GOT3 (cell line): ENCODE data around the gene LAG3.

Source experiments
- DNase-seq: peaks from one replicate; lab custom pipeline; 2025; ENCODE audit warnings: mixed read lengths; lab: John Stamatoyannopoulos, UW

LAG3 gene

GRCh38 chr12:6772726-6773589 is 638 bp downstream of the LAG3 start:
- DNase-seq: no peak

- DNase-seq: no peak
These were observed 1.5 kb downstream of the LAG3 start for GRCh38 chr12:6773590-6774351.

GRCh38 chr12:6774499-6775062 is 2.3 kb downstream of the LAG3 start:
- no peak for DNase-seq

GRCh38 chr12:6775185-6776174 is 3.2 kb downstream of the LAG3 start:
- no peak for DNase-seq

GRCh38 chr12:6777386-6777785 is 5.1 kb downstream of the LAG3 start:
- DNase-seq: no peak

GRCh38 chr12:6778217-6778573 is 5.9 kb downstream of the LAG3 start:
- no peak for DNase-seq

- DNase-seq: peak; percentile 76
These were observed 6.5 kb downstream of the LAG3 start for GRCh38 chr12:6778574-6779550.

- DNase-seq: no peak
These were observed 7.5 kb downstream of the LAG3 start for GRCh38 chr12:6779708-6780432.

GRCh38 chr12:6780573-6780972 is 8.3 kb downstream of the LAG3 start:
- DNase-seq: no peak

GRCh38 chr12:6782119-6782518 is 9.8 kb downstream of the LAG3 start:
- no peak for DNase-seq

- no peak for DNase-seq
These were observed 10.7 kb downstream of the LAG3 start for GRCh38 chr12:6782850-6783566.

- no peak for DNase-seq
These were observed 11.5 kb downstream of the LAG3 start for GRCh38 chr12:6783828-6784227.

- no peak for DNase-seq
These were observed 12.0 kb downstream of the LAG3 start for GRCh38 chr12:6784296-6784695.

GRCh38 chr12:6784761-6785160 is 12.4 kb downstream of the LAG3 start:
- no peak for DNase-seq

GRCh38 chr12:6786416-6787094 is 14.2 kb downstream of the LAG3 start:
- no peak for DNase-seq

- no peak for DNase-seq
These were observed 15.0 kb downstream of the LAG3 start for GRCh38 chr12:6787309-6787708.

GRCh38 chr12:6788972-6789924 is 16.9 kb downstream of the LAG3 start, which contains the start of gene CD4:
Gene CD4, plus strand, starts transcription at chr12:6789528. Its CDS starts 10,611 bp downstream, at chr12:6800139.
- no peak for DNase-seq
